Measurements from ENCODE around the gene CD3D.

DNA sequence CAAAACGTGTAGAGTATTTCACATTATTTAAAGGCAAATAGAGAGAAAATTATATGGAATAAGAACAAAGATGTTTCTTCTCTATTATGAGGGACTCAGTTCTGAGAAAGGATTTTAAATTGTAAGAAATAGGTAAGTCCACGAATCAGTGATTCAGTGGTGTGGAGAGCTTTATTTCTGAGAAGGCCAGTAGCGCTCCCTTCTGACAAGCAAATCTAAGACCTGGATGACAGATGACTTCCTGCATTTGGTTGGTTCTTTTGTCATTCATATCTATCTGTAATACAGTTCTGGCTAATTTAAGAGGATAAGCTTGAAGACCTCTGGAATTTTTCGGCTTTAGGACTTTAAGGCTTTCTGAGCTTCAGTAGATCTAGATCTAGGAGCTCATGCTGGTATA is 31.0 kb downstream of the CD3D start:
- TF ChIP-seq CTCF (IDR thresholded peaks at IDR 0.05; ENCODE audit: extremely low read depth in 1 of 2, insufficient read depth in 1 of 2, low read depth in 1 of 2, low read length in 2 of 2) (no peak), POLR2A (IDR thresholded peaks at IDR 0.05; ENCODE audit: low read depth, low read length) (no peak), EZH2 (IDR thresholded peaks at IDR 0.05; ENCODE audit: borderline replicate concordance, low read depth, low read length, severe bottlenecking) (no peak), FOS (IDR thresholded peaks at IDR 0.05; ENCODE audit: borderline replicate concordance, insufficient read depth, low read length) (no peak)
- TF ChIP-seq, protein P1, sequence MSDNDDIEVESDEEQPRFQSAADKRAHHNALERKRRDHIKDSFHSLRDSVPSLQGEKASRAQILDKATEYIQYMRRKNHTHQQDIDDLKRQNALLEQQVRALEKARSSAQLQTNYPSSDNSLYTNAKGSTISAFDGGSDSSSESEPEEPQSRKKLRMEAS (IDR thresholded peaks at IDR 0.05; ENCODE audit: insufficient read depth, insufficient read length), result no peak
